Right atrium auricular region (tissue), 2 donors: ENCODE data around the gene CHL1. TPM values are rescaled to one million over a fixed set of nuclear protein-coding genes. Genes with fewer than 3 reads are reported as not detected.

ENCODE experiments used
- DNase-seq: peaks from one replicate; pipeline ENCODE4 v3.0.0-alpha.2; 2019; ENCODE audit warnings: low spot score
- H3K27ac ChIP-seq, 2 donors: fragments of 200-600 bp; sonication (generic); 1 replicate in 1 of 2; 2 replicates in 1 of 2; pipeline ENCODE4 v1.5.1; 2016 to 2019
- H3K27me3 ChIP-seq, 2 donors: fragments of 200-600 bp; sonication (generic); one replicate each; pipeline versions ENCODE4 v1.5.1 to v1.6.0; 2017 to 2019
- H3K36me3 ChIP-seq: fragments of 200-600 bp; sonication (generic); one replicate; pipeline ENCODE4 v1.5.1; 2016
- H3K4me1 ChIP-seq, 2 donors: fragments of 200-600 bp; sonication (generic); one replicate each; pipeline versions ENCODE4 v1.5.1 to v1.6.0; 2017 to 2019
- H3K4me3 ChIP-seq, 2 donors: fragments of 200-600 bp; sonication (generic); 1 replicate in 1 of 2; 2 replicates in 1 of 2; pipeline ENCODE4 v1.5.1; 2017 to 2019; ENCODE audit warnings: mild to moderate bottlenecking in 1 of 2, moderate library complexity in 1 of 2
- H3K9me3 ChIP-seq, 2 donors: fragments of 200-600 bp; sonication (generic); one replicate each; pipeline ENCODE4 v1.5.1; 2019
- CTCF ChIP-seq, 2 donors: fragments of 200-600 bp; sonication (generic); IDR thresholded peaks; one replicate each; pipeline ENCODE4 v1.5.1; 2019; ENCODE audit warnings: antibody characterized with exemption in 2 of 2
- total RNA-seq, 2 donors: library from RNA; depleted of rRNA; stranded (reverse); fragments of >200 nt; gene quantifications; one replicate each; pipeline ENCODE4 v1.1.0, GENCODE V29; 2016

CHL1 gene
- total RNA-seq, 2 donors from 2014 or later, result 36.7 to 66.4 TPM

- Histone ChIP-seq H3K27ac (no peak overlapping the region), H3K27me3 (no peaks in the 10 kb centered on the region), H3K36me3 (peaks cover 8% of the 10 kb centered on the region), H3K9me3 (no peaks in the 10 kb centered on the region), H3K4me3 (no peak overlapping the region), H3K4me1 (no peaks in the 10 kb centered on the region)
- no peak for TF ChIP-seq CTCF (IDR thresholded peaks at IDR 0.05)
- no peak for DNase-seq
These were observed 151.0 kb downstream of the CHL1 start for GRCh38 chr3:347581-347980.

GRCh38 chr3:350871-351371 is 154.4 kb downstream of the CHL1 start:
- Histone ChIP-seq H3K4me1 (no peaks in the 10 kb centered on the region), H3K9me3 (no peaks in the 10 kb centered on the region), H3K27ac (no peak overlapping the region), H3K36me3 (no peaks in the 10 kb centered on the region), H3K4me3 (no peak overlapping the region), H3K27me3 (no peaks in the 10 kb centered on the region)
- DNase-seq, result no peak
- no peak for TF ChIP-seq CTCF (IDR thresholded peaks at IDR 0.05)

- Histone ChIP-seq H3K27ac (no peak overlapping the region), H3K9me3 (no peaks in the 10 kb centered on the region), H3K4me1 (peaks cover 0 to 5% of the 10 kb centered on the region in 2 donors), H3K27me3 (no peaks in the 10 kb centered on the region), H3K36me3 (no peaks in the 10 kb centered on the region), H3K4me3 (no peak overlapping the region)
- DNase-seq, result no peak
- no peak for TF ChIP-seq CTCF (IDR thresholded peaks at IDR 0.05)
These were observed 156.0 kb downstream of the CHL1 start for GRCh38 chr3:352599-352998.

- Histone ChIP-seq H3K4me1 (peaks cover 0 to 8% of the 10 kb centered on the region in 2 donors), H3K27ac (no peak overlapping the region), H3K36me3 (no peaks in the 10 kb centered on the region), H3K27me3 (no peaks in the 10 kb centered on the region), H3K4me3 (no peak overlapping the region), H3K9me3 (no peaks in the 10 kb centered on the region)
- no peak for DNase-seq
- no peak for TF ChIP-seq CTCF (IDR thresholded peaks at IDR 0.05)
These were observed 156.7 kb downstream of the CHL1 start for GRCh38 chr3:353191-353739.

GRCh38 chr3:354432-354831 is 157.9 kb downstream of the CHL1 start:
- Histone ChIP-seq H3K4me1 (peaks cover 0 to 8% of the 10 kb centered on the region in 2 donors), H3K27ac (no peak overlapping the region), H3K36me3 (no peaks in the 10 kb centered on the region), H3K4me3 (no peak overlapping the region), H3K9me3 (no peaks in the 10 kb centered on the region), H3K27me3 (no peaks in the 10 kb centered on the region)
- peak; percentile 49 to 82 for TF ChIP-seq CTCF (IDR thresholded peaks at IDR 0.05)
- DNase-seq, result no peak

- Histone ChIP-seq H3K36me3 (no peaks in the 10 kb centered on the region), H3K27me3 (no peaks in the 10 kb centered on the region), H3K4me3 (no peak overlapping the region), H3K4me1 (peaks cover 0 to 8% of the 10 kb centered on the region in 2 donors), H3K27ac (no peak overlapping the region), H3K9me3 (no peaks in the 10 kb centered on the region)
- no peak for DNase-seq
- no peak for TF ChIP-seq CTCF (IDR thresholded peaks at IDR 0.05)
These were observed 159.1 kb downstream of the CHL1 start for GRCh38 chr3:355622-356021.
